ENCODE results near the gene FGF2. TPM values are rescaled to one million over a fixed set of nuclear protein-coding genes. Genes with fewer than 3 reads are reported as not detected.
"Not testable (repeated sequence)": the region's sequence is repeated elsewhere in the genome, so short reads cannot be mapped to it uniquely, and the experiment has no call there.

The FGF2 gene
- total and polyA plus RNA-seq, 3 donors from 2014 or later = 3.0 to 4.9 (median 4.5) TPM

DNA sequence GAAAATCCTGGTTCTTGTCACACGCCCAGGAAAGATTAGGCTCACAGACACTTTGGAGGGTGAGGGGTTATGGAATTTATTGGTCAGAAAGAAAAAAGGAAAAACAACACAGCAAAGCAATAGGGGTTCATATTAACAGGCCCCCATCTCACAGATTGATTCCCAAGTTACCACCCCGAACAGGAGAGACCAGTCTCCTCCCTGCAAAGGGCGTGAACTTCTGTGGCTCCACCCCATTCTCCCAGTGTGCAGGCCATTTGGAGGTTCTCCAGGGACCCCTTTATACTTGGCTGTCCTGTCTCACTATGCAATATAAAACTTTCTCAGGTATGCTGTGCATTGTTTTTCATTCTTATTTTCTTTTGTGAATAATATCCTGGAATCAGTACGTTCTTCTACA lies 7.4 kb downstream of the FGF2 start:
- Histone ChIP-seq H3K4me1 (no peaks in the 10 kb centered on the region), H3K36me3 (ENCODE audit: low read depth, missing control alignments) (no peaks in the 10 kb centered on the region), H3K4me3 (no peak overlapping the region), H3K27me3 (no peaks in the 10 kb centered on the region), H3K27ac (no peak overlapping the region), H3K9me3 (no peaks in the 10 kb centered on the region)
- 85 to 87% methylated on average over 4 of the region's 4 CpGs for WGBS, 2 donors
- intact Hi-C loops (cut with DNase I; ENCODE audit: low total_unique reads) = no loop called here
- DNase-seq = no peak
- TF ChIP-seq, protein P1, sequence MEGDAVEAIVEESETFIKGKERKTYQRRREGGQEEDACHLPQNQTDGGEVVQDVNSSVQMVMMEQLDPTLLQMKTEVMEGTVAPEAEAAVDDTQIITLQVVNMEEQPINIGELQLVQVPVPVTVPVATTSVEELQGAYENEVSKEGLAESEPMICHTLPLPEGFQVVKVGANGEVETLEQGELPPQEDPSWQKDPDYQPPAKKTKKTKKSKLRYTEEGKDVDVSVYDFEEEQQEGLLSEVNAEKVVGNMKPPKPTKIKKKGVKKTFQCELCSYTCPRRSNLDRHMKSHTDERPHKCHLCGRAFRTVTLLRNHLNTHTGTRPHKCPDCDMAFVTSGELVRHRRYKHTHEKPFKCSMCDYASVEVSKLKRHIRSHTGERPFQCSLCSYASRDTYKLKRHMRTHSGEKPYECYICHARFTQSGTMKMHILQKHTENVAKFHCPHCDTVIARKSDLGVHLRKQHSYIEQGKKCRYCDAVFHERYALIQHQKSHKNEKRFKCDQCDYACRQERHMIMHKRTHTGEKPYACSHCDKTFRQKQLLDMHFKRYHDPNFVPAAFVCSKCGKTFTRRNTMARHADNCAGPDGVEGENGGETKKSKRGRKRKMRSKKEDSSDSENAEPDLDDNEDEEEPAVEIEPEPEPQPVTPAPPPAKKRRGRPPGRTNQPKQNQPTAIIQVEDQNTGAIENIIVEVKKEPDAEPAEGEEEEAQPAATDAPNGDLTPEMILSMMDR (IDR thresholded peaks at IDR 0.05) = no peak
- TF ChIP-seq POLR2A (IDR thresholded peaks at IDR 0.05) = no peak

DNA sequence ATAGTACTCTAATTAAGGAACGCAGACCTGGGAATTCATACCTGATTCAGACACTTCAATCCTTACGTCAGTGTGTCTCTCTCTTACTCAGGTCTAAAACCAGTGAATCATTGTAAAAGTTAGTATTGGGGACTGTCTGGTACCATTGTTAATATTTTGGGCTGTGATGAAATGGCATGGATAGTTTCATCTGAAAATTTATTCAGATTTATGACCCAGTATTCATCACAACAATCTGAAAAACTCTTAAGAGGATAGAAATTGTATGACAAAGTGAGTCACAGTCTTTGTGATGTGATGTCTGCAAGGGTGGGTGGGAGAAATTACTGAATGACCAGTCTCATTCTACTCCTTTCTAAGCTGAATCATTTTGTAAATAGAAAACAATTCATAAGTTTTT lies 10.3 kb downstream of the FGF2 start:
- WGBS, 2 donors = 87 to 93% methylated on average over 2 of the region's 2 CpGs
- no peak overlapping the region for H3K27ac ChIP-seq
- H3K27me3 ChIP-seq = no peaks in the 10 kb centered on the region
- no peaks in the 10 kb centered on the region for H3K4me1 ChIP-seq
- no peaks in the 10 kb centered on the region for H3K36me3 ChIP-seq (ENCODE audit: low read depth, missing control alignments)
- DNase-seq = no peak
- H3K4me3 ChIP-seq = no peak overlapping the region
- H3K9me3 ChIP-seq = no peaks in the 10 kb centered on the region
- intact Hi-C loops (cut with DNase I; ENCODE audit: low total_unique reads) = no loop called here
- TF ChIP-seq POLR2A (IDR thresholded peaks at IDR 0.05) = no peak
- TF ChIP-seq, protein P1 (IDR thresholded peaks at IDR 0.05) = no peak

DNA sequence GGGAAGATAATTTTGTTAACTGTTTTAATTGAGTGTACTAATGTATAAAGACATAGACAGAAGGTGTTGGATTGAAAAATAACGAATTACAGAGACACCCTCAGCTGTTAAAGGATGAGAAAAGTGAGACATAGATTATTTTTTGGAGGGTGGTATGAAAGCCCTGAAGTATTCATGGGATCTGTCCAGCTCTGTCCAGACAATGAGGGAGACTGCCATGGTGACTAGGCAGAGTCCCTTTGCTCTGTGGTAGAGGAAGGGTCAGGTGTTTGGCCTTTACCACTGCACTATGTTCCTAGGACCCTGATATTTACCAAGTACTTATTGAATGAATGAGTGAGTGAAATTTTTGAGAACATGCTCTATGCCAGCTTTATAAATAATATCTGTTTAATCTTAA lies 11.4 kb downstream of the FGF2 start:
- H3K9me3 ChIP-seq = no peaks in the 10 kb centered on the region
- H3K4me3 ChIP-seq = no peak overlapping the region
- no peak overlapping the region for H3K27ac ChIP-seq
- WGBS, 2 donors = 90% methylated on average over 1 of the region's 1 CpG
- H3K27me3 ChIP-seq = no peaks in the 10 kb centered on the region
- intact Hi-C loops (cut with DNase I; ENCODE audit: low total_unique reads) = no loop called here
- H3K36me3 ChIP-seq (ENCODE audit: low read depth, missing control alignments) = no peaks in the 10 kb centered on the region
- TF ChIP-seq, protein P1 (IDR thresholded peaks at IDR 0.05) = no peak
- TF ChIP-seq POLR2A (IDR thresholded peaks at IDR 0.05) = no peak
- no peak for DNase-seq
- H3K4me1 ChIP-seq = no peaks in the 10 kb centered on the region

DNA sequence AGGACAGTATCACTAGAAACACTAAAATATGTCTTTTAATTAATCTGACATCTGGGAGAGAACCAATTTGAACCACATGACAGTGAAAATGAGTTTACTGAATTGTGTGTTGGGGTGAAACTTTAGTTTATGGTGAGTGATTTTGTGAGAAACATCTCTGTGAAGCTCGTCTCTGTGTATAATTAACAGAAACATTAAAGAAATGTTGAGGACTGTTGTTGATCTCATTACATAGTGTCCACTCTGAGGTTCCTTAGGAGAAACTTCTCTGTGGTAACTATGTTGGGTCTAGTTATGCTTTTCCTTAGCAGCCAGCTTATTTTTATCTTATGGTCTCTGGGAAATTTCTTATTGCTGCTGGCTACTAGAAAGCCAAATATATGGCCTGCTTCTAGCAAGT lies 15.8 kb downstream of the FGF2 start:
- Histone ChIP-seq H3K4me3 (no peak overlapping the region), H3K4me1 (no peaks in the 10 kb centered on the region), H3K27me3 (no peaks in the 10 kb centered on the region), H3K36me3 (ENCODE audit: low read depth, missing control alignments) (no peaks in the 10 kb centered on the region), H3K9me3 (no peaks in the 10 kb centered on the region), H3K27ac (no peak overlapping the region)
- intact Hi-C loops (cut with DNase I; ENCODE audit: low total_unique reads) = no loop called here
- DNase-seq = no peak
- no peak for TF ChIP-seq POLR2A (IDR thresholded peaks at IDR 0.05)
- TF ChIP-seq, protein P1 (IDR thresholded peaks at IDR 0.05) = no peak
- WGBS, 2 donors = 63 to 77% methylated on average over 1 of the region's 1 CpG

DNA sequence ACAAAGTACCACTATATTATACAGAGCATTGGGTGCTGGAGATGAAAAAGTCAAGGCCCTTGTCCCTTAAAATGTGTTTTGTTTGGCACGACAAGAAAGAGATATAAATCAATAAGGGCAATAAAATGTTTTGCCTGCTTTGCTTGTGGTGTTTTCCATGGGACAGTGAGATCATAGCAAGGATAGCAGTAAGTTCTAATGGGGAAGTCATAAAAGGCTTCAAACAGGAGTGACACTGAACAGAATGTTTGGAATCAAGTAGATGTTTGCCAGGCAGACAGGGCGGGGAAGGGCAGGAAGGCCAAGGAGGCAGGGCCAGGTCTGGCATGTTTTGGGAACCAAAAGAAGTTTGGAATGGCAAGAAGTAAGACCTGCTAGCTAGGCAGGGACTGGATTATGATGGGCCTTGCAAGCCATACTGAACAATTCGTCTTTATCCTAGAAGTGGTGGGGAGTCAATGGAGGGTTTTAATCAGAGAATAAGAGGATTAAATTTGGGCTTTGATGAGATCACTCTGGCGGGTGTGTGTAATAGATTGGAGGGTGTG lies 16.4 kb downstream of the FGF2 start:
- Histone ChIP-seq H3K4me3 (no peak overlapping the region), H3K9me3 (no peaks in the 10 kb centered on the region), H3K27ac (no peak overlapping the region), H3K36me3 (ENCODE audit: low read depth, missing control alignments) (no peaks in the 10 kb centered on the region), H3K27me3 (no peaks in the 10 kb centered on the region), H3K4me1 (no peaks in the 10 kb centered on the region)
- intact Hi-C loops (cut with DNase I; ENCODE audit: low total_unique reads) = no loop called here
- 78 to 80% methylated on average over 4 of the region's 4 CpGs for WGBS, 2 donors
- no peak for TF ChIP-seq POLR2A (IDR thresholded peaks at IDR 0.05)
- TF ChIP-seq, protein P1 (IDR thresholded peaks at IDR 0.05) = no peak
- DNase-seq = no peak

DNA sequence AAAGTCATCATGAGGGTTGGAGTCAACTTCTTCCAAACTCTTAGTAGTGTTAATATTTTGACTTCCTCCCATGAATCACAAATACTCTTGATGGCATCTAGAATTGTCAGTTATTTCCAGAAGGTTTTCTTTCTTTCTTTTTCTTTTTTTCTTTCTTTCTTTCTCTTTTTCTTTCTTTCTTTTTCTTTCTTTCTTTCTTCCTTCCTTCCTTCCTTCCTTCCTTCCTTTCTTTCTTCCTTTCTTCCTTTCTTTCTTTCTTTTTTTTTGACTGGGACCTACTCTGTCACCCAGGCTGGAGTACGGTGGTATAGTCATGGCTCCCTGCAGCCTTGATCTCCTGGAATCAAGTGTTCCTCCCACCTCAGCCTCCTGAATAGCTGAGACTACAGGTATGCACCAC lies 17.8 kb downstream of the FGF2 start:
- not testable (repeated sequence) for H3K27ac ChIP-seq

More for the DNA sequence above, 17.8 kb downstream of the FGF2 start:
- intact Hi-C loops (cut with DNase I; ENCODE audit: low total_unique reads); DNase-seq; H3K4me1 ChIP-seq; H3K9me3 ChIP-seq; H3K27me3 ChIP-seq; H3K4me3 ChIP-seq; H3K36me3 ChIP-seq (ENCODE audit: low read depth, missing control alignments): not testable (repeated sequence)
- 100% methylated on average over 1 of the region's 1 CpG for whole genome bisulfite sequencing, 2 donors

Measured in testis (tissue), 3 donors.